ENCODE results near the gene GEN1. TPM values are rescaled to one million over a fixed set of nuclear protein-coding genes. Genes with fewer than 3 reads are reported as not detected.

The GEN1 gene
- polyA plus RNA-seq, 1 experiment, result 7.5 TPM

GRCh38 chr2:17768894-17769293, 15.0 kb downstream of the GEN1 start:
- ChIA-PET POLR2A (no interaction called here), CTCF (interaction anchor here (1.9 kb wide), 1 partner anchor 49 kb away, joined by 7 read pairs; no protein-coding TSS in a partner anchor)
- TF ChIP-seq CTCF (IDR thresholded peaks at IDR 0.05; ENCODE audit: low read depth, low read length), result no peak
- Histone ChIP-seq H3K27me3 (ENCODE audit: control insufficient read depth, insufficient read depth, low read length) (no peaks in the 10 kb centered on the region), H3K4me3 (ENCODE audit: low read depth, low read length) (no peak overlapping the region), H3K9me3 (ENCODE audit: control insufficient read depth, insufficient read depth, low read length) (no peaks in the 10 kb centered on the region), H3K27ac (ENCODE audit: low read depth, low read length) (no peak overlapping the region)
- no peak for DNase-seq (ENCODE audit: low read depth, low spot score)

GRCh38 chr2:17771956-17772355, 18.0 kb downstream of the GEN1 start:
- CTCF ChIA-PET, result interaction anchor here (1.1 kb wide), 1 partner anchor 9 kb away, joined by 3 read pairs; no protein-coding TSS in a partner anchor

GRCh38 chr2:17772532-17772931, 18.6 kb downstream of the GEN1 start:
- ChIA-PET CTCF (interaction anchor here (1.0 to 1.1 kb wide), 2 partner anchors 8 to 58 kb away, joined by 3 read pairs; no protein-coding TSS in a partner anchor), POLR2A (no interaction called here)
- Histone ChIP-seq H3K27ac (ENCODE audit: low read depth, low read length) (no peak overlapping the region), H3K9me3 (ENCODE audit: control insufficient read depth, insufficient read depth, low read length) (no peaks in the 10 kb centered on the region), H3K27me3 (ENCODE audit: control insufficient read depth, insufficient read depth, low read length) (no peaks in the 10 kb centered on the region), H3K4me3 (ENCODE audit: low read depth, low read length) (no peak overlapping the region)
- no peak for TF ChIP-seq CTCF (IDR thresholded peaks at IDR 0.05; ENCODE audit: low read depth, low read length)
- DNase-seq (ENCODE audit: low read depth, low spot score), result no peak

More at GRCh38 chr2:17771956-17772355, 18.0 kb downstream of the GEN1 start:
- Histone ChIP-seq H3K4me3 (ENCODE audit: low read depth, low read length) (no peak overlapping the region), H3K9me3 (ENCODE audit: control insufficient read depth, insufficient read depth, low read length) (no peaks in the 10 kb centered on the region), H3K27me3 (ENCODE audit: control insufficient read depth, insufficient read depth, low read length) (no peaks in the 10 kb centered on the region), H3K27ac (ENCODE audit: low read depth, low read length) (no peak overlapping the region)
- DNase-seq (ENCODE audit: low read depth, low spot score), result no peak
- POLR2A ChIA-PET, result no interaction called here
- TF ChIP-seq CTCF (IDR thresholded peaks at IDR 0.05; ENCODE audit: low read depth, low read length), result no peak

- DNase-seq (ENCODE audit: low read depth, low spot score), result no peak
Observed at GRCh38 chr2:17780546-17780945, 26.6 kb downstream of the GEN1 start.

More at GRCh38 chr2:17780546-17780945, 26.6 kb downstream of the GEN1 start:
- Histone ChIP-seq H3K27me3 (ENCODE audit: control insufficient read depth, insufficient read depth, low read length) (no peaks in the 10 kb centered on the region), H3K4me3 (ENCODE audit: low read depth, low read length) (no peak overlapping the region), H3K27ac (ENCODE audit: low read depth, low read length) (no peak overlapping the region), H3K9me3 (ENCODE audit: control insufficient read depth, insufficient read depth, low read length) (no peaks in the 10 kb centered on the region)
- no peak for TF ChIP-seq CTCF (IDR thresholded peaks at IDR 0.05; ENCODE audit: low read depth, low read length)
- ChIA-PET CTCF (interaction anchor here (1.1 kb wide), 1 partner anchor 8 kb away, joined by 3 read pairs; no protein-coding TSS in a partner anchor), POLR2A (no interaction called here)
